HG02884 (cell line): ENCODE measurements around the gene SLC25A41.

Experiments used
- ATAC-seq: cut with Tn5 transposase; IDR thresholded peaks from one replicate; pipeline ENCODE4 v1.9.1; 2021; ENCODE audit warnings: mild to moderate bottlenecking, moderate library complexity; ENCODE audit not compliant: unreplicated experiment

SLC25A41 gene

GRCh38 chr19:6460099-6460884 is 26.7 kb upstream of the SLC25A41 start:
- peak; percentile 73 for ATAC-seq

- ATAC-seq: no peak
These were observed 25.9 kb upstream of the SLC25A41 start, which contains the start of gene SLC25A23 for GRCh38 chr19:6459262-6460098. TSS of gene SLC25A23 (minus strand) at chr19:6459792. CDS start at chr19:6459628, 164 bp downstream.

- ATAC-seq: no peak
These were observed 25.2 kb upstream of the SLC25A41 start for GRCh38 chr19:6458695-6459261.

GRCh38 chr19:6457958-6458694 is 24.6 kb upstream of the SLC25A41 start:
- no peak for ATAC-seq

GRCh38 chr19:6455924-6456323 is 22.4 kb upstream of the SLC25A41 start:
- ATAC-seq: no peak

- no peak for ATAC-seq
These were observed 20.5 kb upstream of the SLC25A41 start for GRCh38 chr19:6453951-6454565.

GRCh38 chr19:6452899-6453298 is 19.3 kb upstream of the SLC25A41 start:
- ATAC-seq: no peak

- ATAC-seq: no peak
These were observed 18.7 kb upstream of the SLC25A41 start for GRCh38 chr19:6452223-6452614.

- ATAC-seq: no peak
These were observed 18.1 kb upstream of the SLC25A41 start for GRCh38 chr19:6451583-6452222.

GRCh38 chr19:6450166-6450565 is 16.6 kb upstream of the SLC25A41 start:
- no peak for ATAC-seq

- no peak for ATAC-seq
These were observed 14.5 kb upstream of the SLC25A41 start for GRCh38 chr19:6448045-6448444.

- no peak for ATAC-seq
These were observed 12.9 kb upstream of the SLC25A41 start for GRCh38 chr19:6446452-6446851.

GRCh38 chr19:6443986-6444385 is 10.4 kb upstream of the SLC25A41 start:
- no peak for ATAC-seq

GRCh38 chr19:6442087-6442688 is 8.6 kb upstream of the SLC25A41 start:
- no peak for ATAC-seq

GRCh38 chr19:6440905-6441304 is 7.3 kb upstream of the SLC25A41 start:
- no peak for ATAC-seq

GRCh38 chr19:6439743-6440142 is 6.2 kb upstream of the SLC25A41 start:
- no peak for ATAC-seq

- no peak for ATAC-seq
These were observed 398 bp downstream of the SLC25A41 start for GRCh38 chr19:6433165-6433564.

- ATAC-seq: no peak
These were observed 1.7 kb downstream of the SLC25A41 start for GRCh38 chr19:6431891-6432290.

GRCh38 chr19:6429419-6430221 is 3.9 kb downstream of the SLC25A41 start:
- no peak for ATAC-seq
